GM18873 (cell line): Measurements from ENCODE around the gene ZNF48.

Experiments
- ATAC-seq: cut with Tn5 transposase; IDR thresholded peaks from one replicate; pipeline ENCODE4 v1.9.1; 2021; ENCODE audit warnings: mild to moderate bottlenecking, moderate library complexity, moderate number of reproducible peaks; ENCODE audit not compliant: unreplicated experiment, low FRiP score

The ZNF48 gene

DNA sequence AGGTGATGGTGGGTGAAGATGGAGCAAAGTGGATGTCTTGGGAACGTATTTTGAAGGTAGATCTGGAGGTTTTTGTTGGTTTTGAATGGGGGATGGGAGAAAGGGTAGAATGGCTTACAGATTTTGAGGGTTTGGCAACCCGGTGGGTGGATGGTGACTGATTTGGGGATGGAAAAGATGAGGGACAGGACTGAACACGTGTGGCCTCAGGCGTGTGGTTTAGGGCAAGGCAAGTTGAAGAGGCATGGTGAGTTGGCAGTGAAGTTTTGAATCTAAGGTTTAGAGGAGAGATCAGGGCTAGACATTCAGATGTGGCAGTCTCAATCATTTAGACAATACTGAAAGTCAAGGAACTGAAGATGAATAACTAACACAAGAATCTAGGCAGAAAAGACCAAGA is 39.6 kb downstream of the ZNF48 start:
- ATAC-seq: no peak

DNA sequence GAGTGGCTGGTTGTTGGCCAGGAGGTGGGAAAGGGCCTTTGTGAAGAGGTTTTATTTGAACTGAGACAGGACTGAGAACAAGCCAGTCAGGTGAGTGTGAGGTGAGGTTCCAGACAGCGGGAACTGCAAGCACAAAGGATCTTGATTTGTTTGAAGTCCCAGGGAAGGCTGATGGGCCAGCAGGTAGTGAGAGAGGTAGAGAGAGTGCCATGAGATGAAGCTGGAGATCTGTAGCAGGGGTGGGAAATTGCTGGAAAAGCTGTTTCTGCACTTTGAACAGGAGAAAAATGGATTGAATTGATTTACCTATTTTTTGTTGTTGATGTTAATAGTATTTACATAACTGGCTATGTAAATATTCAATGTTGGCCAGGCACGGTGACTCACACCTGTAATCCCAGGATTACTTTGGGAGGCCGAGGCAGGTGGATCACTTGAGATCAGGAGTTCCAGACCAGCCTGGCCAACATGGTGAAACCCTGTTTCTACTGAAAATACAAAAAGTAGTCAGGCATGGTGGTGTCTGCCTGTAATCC is 42.4 kb downstream of the ZNF48 start:
- ATAC-seq: no peak

DNA sequence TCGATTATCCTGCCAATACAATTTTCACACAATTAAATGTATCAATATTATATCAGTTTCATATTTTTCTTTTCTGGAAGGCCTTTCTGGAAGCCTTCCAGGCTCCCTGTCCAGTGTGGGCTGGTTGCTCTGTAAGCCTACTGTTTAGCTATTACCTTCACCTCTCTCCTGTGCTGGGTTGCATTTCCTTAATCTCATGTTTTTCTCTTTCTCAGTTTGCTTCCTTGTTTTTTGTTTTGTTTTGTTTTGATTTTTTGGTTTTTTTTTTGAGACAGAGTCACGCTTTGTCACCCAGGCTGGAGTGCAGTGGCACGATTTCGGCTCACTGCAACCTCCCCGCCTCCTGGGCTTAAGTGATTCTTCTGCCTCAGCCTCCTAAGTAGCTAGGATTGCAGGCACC is 43.6 kb downstream of the ZNF48 start:
- ATAC-seq: no peak

- ATAC-seq: no peak
Measured at GRCh38 chr16:30439720-30440348, 44.6 kb downstream of the ZNF48 start.

DNA sequence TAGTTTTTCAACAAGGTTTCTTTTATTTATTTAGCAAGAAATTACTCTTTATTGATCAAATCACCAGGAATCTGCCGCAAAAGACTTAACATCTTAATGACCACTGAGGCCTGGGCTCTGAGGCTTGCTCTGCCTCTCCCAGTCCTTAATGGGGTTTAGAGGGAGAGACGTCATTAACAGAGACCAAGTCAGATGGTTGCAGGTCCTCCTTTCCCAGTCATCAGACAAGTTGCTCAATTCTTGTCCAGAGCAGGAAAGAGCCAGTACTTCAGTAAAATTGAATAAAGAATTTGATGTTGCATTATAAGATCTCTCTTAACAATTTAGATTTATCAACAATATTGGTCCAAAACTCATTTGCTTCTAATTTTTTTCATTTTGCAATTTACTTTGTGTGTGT is 48.4 kb downstream of the ZNF48 start:
- ATAC-seq: no peak

DNA sequence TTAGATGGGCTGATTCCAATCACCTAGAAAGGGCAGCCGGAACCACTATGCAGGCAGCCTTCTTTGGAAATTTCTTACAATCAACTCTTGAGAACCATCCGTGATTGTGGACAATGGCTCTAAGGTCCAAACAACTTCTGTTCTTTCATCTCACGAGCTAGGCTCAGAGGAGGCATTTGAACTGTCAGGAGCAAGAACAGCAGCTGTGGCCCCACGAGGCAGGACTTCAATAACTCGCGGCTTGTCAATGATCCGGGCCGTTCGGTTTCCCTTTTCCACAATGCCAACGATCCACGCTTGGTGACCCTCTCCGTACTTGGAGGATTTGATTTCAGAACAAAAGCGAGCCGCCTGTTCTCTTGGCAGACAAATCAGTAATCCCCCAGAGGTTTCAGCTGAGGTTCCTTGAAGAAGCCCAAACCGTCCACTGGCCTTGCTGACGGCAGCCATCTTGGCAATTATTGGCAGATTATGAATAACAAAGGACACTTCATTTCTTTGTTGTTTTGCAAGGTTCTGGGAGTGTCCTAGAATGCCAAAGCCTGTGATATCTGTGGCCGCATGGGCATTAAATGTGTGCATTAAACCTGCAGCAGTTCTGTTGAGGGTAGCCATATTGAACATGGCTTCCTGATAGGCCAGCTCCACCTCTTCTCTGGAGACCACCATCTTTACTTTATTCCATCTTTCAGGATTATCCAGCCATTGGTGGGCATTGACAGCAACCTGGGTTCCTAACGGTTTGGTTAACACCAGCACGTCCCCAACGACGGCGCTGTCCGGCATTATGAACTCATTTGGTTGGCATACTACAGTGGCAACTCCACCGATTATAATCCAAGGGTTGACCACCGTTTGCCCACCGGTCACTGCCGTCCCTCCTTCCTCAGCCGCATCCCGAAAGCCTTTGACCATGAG is 49.3 kb downstream of the ZNF48 start:
- ATAC-seq: no peak

GRCh38 chr16:30445149-30445407 is 49.9 kb downstream of the ZNF48 start:
- ATAC-seq: no peak

GRCh38 chr16:30445408-30446202 is 50.4 kb downstream of the ZNF48 start, which contains the start of gene SEPHS2:
Gene SEPHS2, minus strand, starts transcription at chr16:30445874. Its CDS starts 147 bp downstream, at chr16:30445727.
- peak; percentile 50 for ATAC-seq

DNA sequence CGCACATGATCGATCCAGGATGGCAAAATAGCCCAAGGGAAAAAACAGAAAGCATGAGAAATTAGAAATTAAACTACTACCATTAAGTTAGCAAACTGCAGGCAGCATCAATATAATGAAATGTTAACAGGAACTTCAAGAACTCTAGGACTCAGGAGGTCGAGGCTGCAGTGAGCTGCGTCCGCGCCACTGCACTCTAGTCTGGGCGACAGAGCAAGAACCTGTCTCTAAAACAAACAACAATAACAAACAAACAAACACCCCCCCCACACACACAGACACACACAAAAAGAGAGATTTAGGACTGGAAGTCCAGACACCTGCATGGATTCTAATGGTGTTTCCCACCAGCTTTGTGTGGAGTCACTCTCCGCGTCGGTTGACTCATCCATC is 51.0 kb downstream of the ZNF48 start:
- ATAC-seq: no peak

DNA sequence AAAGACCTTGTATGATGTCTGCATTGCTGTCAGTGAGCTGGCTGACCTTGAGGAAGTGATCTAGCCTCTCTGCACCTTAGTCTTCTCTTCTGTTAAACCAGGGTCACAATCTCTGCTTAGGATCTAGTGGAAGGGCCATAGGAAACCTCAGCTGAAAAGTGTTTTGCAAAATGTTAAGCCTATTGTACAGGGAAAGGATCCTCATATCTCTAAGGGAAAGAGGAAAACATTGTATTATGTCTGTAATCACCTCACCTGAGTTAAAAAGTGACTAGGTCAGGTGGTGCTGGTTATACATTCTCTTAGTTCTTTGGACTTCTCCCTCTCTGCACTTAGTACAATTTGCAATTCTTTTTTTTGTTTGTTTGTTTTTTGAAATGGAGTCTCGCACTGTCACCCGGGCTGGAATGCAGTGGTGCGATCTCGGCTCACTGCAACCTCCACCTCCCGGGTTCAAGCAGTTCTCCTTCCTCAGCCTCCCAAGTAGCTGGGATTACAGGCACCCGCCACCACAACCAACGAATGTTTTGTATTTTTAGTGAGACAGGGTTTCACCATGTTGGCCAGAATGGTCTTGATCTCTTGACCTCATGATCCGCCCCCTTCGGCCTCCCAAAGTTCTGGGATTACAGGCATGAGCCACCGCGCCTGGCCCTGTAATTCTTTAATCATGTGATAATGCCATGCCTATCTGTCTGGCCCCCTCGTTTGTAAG is 52.4 kb downstream of the ZNF48 start:
- no peak for ATAC-seq

DNA sequence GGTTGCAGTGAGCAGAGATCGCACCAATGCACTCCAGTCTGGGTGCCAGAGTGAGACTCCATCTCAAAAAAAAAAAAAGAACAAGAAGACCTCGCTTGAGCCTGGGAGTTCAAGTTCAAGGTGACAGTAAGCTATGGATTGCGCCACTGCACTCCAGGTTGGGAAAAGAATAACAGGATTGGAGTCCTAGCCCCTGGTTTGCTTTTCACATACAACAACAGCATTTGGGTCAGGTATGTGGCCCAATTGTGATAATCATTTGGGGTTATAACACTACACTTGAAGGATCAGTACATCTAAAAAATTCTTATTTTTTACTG is 53.9 kb downstream of the ZNF48 start:
- no peak for ATAC-seq
